Upper lobe of left lung (tissue), 4 donors: Measurements from ENCODE around the gene CHMP2A.

Experiments used
- CTCF ChIP-seq, 6 experiments: fragments of 450-650 bp in 4 of 6; fragments of 200-600 bp in 2 of 6; sonication (generic) in 2 of 6; IDR thresholded peaks; one replicate each; pipeline ENCODE4 v1.5.1; 2016 to 2019; ENCODE audit warnings: antibody characterized with exemption in 6 of 6
- POLR2A ChIP-seq, 4 donors: fragments of 450-650 bp; IDR thresholded peaks; one replicate each; pipeline ENCODE4 v1.5.1; 2016 to 2017; ENCODE audit warnings: antibody characterized with exemption in 4 of 4, mild to moderate bottlenecking in 2 of 4

- TF ChIP-seq CTCF (IDR thresholded peaks at IDR 0.05), result no peak
- no peak for TF ChIP-seq POLR2A (IDR thresholded peaks at IDR 0.05)
Observed at GRCh38 chr19:58538257-58539168, 16.4 kb downstream of the CHMP2A start.
